GM12891 (cell line): ENCODE measurements around the gene THPO.

ENCODE experiments used
- PAX5 ChIP-seq: IDR thresholded peaks from 2 replicates; pipeline ENCODE4 v1.6.1; 2011; ENCODE audit warnings: low read length, moderate library complexity, mild to moderate bottlenecking; ENCODE audit not compliant: insufficient read depth, severe bottlenecking
- POLR2A ChIP-seq: IDR thresholded peaks from 2 replicates; pipeline ENCODE4 v1.6.1; 2011; ENCODE audit warnings: low read depth, low read length, control low read depth
- POLR2AphosphoS5 ChIP-seq: IDR thresholded peaks from 2 replicates; pipeline ENCODE4 v1.6.1; 2011; ENCODE audit warnings: low read depth, low read length, control low read depth
- POU2F2 ChIP-seq: IDR thresholded peaks from 2 replicates; pipeline ENCODE4 v1.6.1; 2011; ENCODE audit warnings: low read depth, mild to moderate bottlenecking, control low read depth, low read length, moderate library complexity
- SPI1 ChIP-seq: IDR thresholded peaks from 2 replicates; pipeline ENCODE4 v1.6.1; 2011; ENCODE audit warnings: low read depth, low read length, control low read depth
- TAF1 ChIP-seq: IDR thresholded peaks from 2 replicates; pipeline ENCODE4 v1.6.1; 2011; ENCODE audit warnings: low read depth, low read length, control low read depth

- TF ChIP-seq POLR2A (no peak), POLR2AphosphoS5 (no peak), TAF1 (no peak), SPI1 (no peak), PAX5 (no peak), POU2F2 (no peak)
Observed at GRCh38 chr3:184349563-184350470, 28.2 kb downstream of the THPO start.
